ENCODE results near the gene CBY3. TPM values are rescaled to one million over a fixed set of nuclear protein-coding genes. Genes with fewer than 3 reads are reported as not detected.

CBY3 gene
- total and polyA plus RNA-seq, 2 of the 13 experiments (the other 11 are each of a cell fraction or from before 2014, with no cell fraction given): not detected

DNA sequence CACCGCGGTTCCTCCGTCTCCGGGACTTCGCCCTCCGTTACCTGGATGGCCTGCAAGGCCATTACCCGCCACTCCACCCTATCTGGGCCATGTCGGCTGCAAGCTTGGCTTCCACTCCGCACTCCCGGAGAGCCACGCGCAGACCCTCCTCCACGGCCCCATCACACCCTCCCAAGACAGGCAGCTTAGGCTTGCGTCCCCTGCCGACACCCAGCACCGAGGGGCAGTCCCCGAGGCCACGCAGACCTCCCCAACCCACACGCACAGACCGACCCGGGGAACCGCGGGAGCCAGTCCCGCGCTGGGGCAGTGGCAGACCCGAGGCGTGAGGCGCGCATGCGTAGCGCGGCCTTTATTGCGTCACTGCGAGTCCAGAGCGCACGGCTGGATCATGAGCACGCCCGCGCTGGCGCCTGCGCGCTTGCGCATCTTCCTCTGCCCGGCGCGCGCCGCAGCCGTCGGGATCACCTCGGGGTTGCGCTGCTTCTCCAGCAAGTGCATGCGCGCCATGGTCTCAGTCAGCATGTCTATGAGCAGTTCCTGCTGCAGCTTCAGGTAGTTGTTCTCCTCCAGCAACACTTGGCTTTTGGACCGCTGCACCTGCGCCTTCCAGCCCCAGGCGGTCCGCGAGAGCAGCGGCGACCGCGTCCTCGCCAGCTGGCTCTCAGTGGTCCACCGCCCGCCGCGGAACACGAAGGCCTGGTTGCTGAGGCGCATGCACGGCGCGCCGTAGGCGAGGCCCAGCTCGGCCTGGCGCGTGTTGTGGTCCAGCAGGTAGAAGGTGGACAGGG lies 2.4 kb downstream of the CBY3 start (continued):
- TF ChIP-seq, protein P1, sequence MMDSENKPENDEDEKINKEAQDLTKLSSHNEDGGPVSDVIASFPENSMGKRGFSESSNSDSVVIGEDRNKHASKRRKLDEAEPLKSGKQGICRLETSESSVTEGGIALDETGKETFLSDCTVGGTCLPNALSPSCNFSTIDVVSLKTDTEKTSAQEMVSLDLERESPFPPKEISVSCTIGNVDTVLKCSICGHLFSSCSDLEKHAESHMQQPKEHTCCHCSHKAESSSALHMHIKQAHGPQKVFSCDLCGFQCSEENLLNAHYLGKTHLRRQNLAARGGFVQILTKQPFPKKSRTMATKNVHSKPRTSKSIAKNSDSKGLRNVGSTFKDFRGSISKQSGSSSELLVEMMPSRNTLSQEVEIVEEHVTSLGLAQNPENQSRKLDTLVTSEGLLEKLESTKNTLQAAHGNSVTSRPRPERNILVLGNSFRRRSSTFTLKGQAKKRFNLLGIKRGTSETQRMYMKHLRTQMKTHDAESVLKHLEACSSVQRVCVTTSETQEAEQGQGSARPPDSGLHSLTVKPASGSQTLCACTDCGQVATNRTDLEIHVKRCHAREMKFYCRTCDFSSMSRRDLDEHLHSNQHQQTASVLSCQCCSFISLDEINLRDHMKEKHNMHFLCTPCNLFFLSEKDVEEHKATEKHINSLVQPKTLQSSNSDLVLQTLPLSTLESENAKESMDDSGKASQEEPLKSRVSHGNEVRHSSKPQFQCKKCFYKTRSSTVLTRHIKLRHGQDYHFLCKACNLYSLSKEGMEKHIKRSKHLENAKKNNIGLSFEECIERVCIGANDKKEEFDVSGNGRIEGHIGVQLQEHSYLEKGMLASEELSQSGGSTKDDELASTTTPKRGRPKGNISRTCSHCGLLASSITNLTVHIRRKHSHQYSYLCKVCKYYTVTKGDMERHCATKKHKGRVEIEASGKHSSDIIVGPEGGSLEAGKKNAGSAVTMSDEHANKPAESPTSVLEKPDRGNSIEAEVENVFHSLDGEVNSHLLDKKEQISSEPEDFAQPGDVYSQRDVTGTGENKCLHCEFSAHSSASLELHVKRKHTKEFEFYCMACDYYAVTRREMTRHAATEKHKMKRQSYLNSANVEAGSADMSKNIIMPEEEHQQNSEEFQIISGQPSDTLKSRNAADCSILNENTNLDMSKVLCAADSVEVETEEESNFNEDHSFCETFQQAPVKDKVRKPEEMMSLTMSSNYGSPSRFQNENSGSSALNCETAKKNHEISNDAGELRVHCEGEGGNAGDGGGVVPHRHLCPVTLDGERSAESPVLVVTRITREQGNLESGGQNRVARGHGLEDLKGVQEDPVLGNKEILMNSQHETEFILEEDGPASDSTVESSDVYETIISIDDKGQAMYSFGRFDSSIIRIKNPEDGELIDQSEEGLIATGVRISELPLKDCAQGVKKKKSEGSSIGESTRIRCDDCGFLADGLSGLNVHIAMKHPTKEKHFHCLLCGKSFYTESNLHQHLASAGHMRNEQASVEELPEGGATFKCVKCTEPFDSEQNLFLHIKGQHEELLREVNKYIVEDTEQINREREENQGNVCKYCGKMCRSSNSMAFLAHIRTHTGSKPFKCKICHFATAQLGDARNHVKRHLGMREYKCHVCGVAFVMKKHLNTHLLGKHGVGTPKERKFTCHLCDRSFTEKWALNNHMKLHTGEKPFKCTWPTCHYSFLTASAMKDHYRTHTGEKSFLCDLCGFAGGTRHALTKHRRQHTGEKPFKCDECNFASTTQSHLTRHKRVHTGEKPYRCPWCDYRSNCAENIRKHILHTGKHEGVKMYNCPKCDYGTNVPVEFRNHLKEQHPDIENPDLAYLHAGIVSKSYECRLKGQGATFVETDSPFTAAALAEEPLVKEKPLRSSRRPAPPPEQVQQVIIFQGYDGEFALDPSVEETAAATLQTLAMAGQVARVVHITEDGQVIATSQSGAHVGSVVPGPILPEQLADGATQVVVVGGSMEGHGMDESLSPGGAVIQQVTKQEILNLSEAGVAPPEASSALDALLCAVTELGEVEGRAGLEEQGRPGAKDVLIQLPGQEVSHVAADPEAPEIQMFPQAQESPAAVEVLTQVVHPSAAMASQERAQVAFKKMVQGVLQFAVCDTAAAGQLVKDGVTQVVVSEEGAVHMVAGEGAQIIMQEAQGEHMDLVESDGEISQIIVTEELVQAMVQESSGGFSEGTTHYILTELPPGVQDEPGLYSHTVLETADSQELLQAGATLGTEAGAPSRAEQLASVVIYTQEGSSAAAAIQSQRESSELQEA (CRISPR knock-in tag; IDR thresholded peaks at IDR 0.05; ENCODE audit: not compliant biosample characterization): peak; percentile 81
- TF ChIP-seq, protein P2, sequence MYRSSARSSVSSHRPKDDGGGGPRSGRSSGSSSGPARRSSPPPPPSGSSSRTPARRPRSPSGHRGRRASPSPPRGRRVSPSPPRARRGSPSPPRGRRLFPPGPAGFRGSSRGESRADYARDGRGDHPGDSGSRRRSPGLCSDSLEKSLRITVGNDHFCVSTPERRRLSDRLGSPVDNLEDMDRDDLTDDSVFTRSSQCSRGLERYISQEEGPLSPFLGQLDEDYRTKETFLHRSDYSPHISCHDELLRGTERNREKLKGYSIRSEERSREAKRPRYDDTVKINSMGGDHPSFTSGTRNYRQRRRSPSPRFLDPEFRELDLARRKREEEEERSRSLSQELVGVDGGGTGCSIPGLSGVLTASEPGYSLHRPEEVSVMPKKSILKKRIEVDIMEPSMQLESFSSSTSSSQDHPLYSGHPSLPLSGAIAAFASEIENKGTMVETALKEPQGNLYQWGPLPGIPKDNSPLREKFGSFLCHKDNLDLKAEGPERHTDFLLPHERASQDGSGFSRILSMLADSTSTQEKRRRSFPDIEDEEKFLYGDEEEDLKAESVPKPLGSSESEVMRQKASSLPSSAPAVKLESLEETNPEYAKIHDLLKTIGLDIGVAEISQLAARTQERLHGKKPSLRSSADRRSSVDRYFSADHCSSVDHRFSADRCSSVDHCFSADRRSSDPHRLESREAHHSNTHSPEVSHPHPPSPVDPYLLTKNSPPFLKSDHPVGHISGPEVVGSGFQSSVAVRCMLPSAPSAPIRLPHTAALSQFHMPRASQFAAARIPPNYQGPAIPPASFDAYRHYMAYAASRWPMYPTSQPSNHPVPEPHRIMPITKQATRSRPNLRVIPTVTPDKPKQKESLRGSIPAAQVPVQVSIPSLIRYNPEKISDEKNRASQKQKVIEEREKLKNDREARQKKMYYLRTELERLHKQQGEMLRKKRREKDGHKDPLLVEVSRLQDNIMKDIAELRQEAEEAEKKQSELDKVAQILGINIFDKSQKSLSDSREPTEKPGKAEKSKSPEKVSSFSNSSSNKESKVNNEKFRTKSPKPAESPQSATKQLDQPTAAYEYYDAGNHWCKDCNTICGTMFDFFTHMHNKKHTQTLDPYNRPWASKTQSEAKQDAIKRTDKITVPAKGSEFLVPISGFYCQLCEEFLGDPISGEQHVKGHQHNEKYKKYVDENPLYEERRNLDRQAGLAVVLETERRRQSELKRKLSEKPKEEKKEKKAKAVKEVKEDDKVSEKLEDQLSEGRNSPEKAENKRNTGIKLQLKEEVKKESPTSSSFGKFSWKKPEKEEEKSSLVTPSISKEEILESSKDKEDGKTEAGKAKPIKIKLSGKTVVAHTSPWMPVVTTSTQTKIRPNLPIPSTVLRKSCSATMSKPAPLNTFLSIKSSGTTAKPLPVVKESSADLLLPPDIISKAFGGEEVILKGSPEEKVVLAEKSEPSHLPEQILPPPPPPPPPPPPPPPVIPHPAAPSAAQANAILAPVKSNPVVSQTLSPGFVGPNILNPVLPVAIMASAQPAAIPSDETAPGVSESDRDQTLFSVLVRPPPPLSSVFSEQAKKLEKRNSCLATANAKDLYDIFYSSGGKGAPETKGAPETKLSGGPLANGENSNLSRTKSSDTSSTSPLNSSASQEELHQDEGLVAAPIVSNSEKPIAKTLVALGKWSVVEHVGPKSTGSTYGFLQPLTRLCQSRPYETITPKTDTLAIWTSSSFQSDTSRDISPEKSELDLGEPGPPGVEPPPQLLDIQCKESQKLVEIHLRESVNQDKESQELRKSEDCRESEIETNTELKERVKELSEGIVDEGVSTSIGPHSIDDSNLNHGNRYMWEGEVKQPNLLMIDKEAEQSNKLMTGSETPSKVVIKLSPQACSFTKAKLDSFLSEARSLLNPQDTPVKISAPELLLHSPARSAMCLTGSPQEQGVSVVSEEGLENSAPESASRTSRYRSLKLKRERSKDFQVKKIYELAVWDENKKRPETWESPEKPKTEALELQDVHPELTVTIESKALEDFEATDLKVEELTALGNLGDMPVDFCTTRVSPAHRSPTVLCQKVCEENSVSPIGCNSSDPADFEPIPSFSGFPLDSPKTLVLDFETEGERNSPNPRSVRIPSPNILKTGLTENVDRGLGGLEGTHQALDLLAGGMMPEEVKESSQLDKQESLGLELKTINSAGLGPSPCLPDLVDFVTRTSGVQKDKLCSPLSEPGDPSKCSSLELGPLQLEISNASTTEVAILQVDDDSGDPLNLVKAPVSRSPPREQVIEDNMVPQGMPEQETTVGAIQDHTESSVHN (CRISPR knock-in tag; IDR thresholded peaks at IDR 0.05): peak; percentile 82; the same call in 1 of the 2 replicates
- no peak for TF ChIP-seq MTF1 (CRISPR knock-in tag; IDR thresholded peaks at IDR 0.05)
- TF ChIP-seq, protein P3, sequence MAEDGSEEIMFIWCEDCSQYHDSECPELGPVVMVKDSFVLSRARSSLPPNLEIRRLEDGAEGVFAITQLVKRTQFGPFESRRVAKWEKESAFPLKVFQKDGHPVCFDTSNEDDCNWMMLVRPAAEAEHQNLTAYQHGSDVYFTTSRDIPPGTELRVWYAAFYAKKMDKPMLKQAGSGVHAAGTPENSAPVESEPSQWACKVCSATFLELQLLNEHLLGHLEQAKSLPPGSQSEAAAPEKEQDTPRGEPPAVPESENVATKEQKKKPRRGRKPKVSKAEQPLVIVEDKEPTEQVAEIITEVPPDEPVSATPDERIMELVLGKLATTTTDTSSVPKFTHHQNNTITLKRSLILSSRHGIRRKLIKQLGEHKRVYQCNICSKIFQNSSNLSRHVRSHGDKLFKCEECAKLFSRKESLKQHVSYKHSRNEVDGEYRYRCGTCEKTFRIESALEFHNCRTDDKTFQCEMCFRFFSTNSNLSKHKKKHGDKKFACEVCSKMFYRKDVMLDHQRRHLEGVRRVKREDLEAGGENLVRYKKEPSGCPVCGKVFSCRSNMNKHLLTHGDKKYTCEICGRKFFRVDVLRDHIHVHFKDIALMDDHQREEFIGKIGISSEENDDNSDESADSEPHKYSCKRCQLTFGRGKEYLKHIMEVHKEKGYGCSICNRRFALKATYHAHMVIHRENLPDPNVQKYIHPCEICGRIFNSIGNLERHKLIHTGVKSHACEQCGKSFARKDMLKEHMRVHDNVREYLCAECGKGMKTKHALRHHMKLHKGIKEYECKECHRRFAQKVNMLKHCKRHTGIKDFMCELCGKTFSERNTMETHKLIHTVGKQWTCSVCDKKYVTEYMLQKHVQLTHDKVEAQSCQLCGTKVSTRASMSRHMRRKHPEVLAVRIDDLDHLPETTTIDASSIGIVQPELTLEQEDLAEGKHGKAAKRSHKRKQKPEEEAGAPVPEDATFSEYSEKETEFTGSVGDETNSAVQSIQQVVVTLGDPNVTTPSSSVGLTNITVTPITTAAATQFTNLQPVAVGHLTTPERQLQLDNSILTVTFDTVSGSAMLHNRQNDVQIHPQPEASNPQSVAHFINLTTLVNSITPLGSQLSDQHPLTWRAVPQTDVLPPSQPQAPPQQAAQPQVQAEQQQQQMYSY (CRISPR knock-in tag; IDR thresholded peaks at IDR 0.05): 0 out of 2 replicates have a peak, but pooled peaks have one; percentile 50

Data from HepG2 (cell line).